Hepatocyte (in vitro differentiated cells): ENCODE measurements around the gene SLC19A1.

ENCODE experiments used
- CTCF ChIP-seq: fragments of 200-600 bp; sonication (generic); IDR thresholded peaks from 2 replicates; pipeline ENCODE4 v1.5.1; 2016; ENCODE audit warnings: antibody characterized with exemption, mild to moderate bottlenecking; ENCODE audit not compliant: poor library complexity
- EZH2 ChIP-seq: fragments of 200-600 bp; sonication (generic); IDR thresholded peaks from 2 replicates; pipeline ENCODE4 v1.6.1; 2016; ENCODE audit warnings: antibody characterized with exemption, mild to moderate bottlenecking, borderline replicate concordance
- EZH2phosphoT487 ChIP-seq: fragments of 200-600 bp; sonication (generic); IDR thresholded peaks from one replicate; pipeline ENCODE4 v1.6.1; 2018; ENCODE audit warnings: antibody characterized with exemption, mild to moderate bottlenecking, low read depth, moderate library complexity; ENCODE audit not compliant: unreplicated experiment, severe bottlenecking

GRCh38 chr21:45518742-45519141, 23.5 kb downstream of the SLC19A1 start:
- TF ChIP-seq CTCF, result no peak
- TF ChIP-seq EZH2, result no peak
- TF ChIP-seq EZH2phosphoT487, result no peak
